GM18909 (cell line): ENCODE results near the gene CLDN9.
A peak's percentile ranks its signal among the peaks of the same experiment; 100 is the strongest.
"Not testable (repeated sequence)": the region's sequence is repeated elsewhere in the genome, so short reads cannot be mapped to it uniquely, and the experiment has no call there.

Experiments used
- ATAC-seq: cut with Tn5 transposase; IDR thresholded peaks from one replicate; pipeline ENCODE4 v1.9.1; 2021; ENCODE audit warnings: mild to moderate bottlenecking; ENCODE audit not compliant: unreplicated experiment, poor library complexity

Gene CLDN9

DNA sequence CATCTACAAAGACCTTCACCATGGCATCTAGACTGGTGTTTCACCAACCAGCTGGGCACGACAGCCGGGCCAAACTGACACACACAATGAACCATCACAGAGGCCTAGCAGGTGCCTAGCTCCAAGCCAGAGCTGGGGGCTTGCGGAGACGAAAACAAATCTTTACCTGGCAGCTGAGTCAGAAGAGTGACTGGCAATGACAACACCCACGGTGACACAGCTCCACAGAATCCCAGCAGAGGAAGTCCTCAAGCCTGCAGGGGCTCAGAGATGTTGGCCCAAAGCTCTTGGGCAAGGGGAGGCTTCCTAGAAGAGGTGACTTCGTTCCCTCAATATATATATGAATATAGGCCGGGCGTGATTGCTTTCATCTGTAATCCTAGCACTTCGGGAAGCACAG, 38.8 kb downstream of the CLDN9 start:
- ATAC-seq = no peak

DNA sequence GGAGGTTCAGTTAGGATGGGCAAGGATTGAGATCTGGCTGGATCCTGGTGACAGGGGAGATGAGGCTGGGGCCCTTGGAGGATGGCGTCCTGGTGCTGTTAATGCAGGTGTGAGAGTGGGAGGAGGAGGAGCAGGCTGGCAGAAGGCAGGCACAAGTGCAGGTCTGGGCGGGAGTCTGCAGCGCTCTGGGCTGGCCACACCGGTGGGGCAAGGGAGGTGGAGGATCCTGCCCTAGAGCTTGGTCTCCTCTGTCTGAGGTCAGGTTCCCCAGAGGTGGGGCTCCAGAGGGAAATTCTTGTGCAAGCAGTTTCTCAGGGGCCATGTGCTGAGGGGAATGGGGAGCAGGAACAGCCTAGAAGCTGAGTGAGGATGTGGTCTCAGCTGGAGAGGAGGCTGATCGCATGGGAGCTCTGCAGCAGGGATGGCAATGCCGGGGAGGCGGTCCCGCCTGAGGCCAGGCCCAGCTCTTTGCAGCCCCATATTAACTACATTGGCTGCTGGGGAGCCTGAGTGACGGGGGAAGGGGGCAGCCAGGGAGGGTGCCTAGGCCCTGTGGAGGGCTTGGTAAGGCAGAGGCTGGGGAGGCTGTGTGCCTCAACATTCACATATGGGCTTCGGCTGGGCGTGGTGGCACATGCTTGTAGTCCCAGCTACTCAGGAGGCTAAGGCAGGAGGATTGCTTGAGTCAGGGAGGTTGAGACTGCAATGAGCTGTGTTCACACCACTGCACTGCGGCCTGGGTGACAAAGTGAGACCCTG, 40.0 kb downstream of the CLDN9 start:
- not testable (repeated sequence) for ATAC-seq

DNA sequence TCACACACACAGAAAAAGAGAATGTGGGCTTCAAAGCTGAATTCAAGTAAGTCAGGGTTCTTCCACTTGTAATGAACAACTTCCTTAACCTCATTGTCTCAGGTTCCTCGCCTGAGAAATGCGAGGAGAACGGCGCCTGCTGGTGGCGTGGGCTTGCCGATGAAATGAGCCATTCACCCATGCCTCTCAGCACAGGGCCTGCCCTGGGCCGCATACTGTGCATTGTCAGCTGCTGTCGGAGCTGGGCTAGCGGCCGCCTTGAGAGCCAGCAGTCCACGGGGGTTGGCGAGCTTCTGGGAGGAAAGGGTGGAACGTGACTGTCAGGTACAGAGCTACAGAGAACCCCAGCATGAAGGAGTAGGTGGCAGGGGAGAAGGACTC, 40.6 kb downstream of the CLDN9 start:
- not testable (repeated sequence) for ATAC-seq

DNA sequence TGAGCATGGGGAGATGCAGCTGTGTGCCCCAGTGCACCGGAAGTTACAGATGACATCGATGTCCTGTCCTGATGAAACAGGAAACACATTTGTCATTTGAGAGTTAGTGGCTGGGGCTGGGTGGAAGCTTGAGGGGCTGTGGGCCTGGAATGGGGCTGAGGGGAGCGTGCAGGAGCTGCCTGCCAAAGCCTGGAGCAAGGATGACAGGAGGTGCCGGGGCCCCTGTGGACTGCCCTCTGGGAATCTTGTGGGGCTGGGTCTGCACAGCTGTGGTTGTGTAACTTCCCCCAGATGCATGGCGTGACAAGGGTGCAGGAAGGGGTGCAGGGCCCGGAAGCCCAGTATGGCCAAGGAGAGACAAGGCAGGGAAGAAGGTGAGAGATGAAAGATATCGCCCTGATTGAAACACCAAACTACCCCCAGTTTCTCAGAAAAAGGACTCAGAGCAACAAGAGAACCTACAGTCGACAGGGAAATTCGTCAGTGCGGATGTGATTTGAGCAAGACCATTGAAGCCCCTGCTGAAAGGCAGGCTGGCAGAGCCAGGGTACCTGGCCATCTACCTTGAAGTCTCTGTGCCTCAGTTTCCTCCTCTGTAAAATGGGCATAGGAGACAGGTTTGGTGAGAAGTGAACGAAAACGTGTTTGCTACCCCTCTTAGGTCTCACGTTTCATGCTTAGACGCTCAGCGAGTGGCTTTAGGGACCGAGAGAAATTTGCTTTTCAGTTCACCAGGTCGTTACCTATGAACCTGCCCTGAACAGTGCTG, 42.4 kb downstream of the CLDN9 start:
- no peak for ATAC-seq

DNA sequence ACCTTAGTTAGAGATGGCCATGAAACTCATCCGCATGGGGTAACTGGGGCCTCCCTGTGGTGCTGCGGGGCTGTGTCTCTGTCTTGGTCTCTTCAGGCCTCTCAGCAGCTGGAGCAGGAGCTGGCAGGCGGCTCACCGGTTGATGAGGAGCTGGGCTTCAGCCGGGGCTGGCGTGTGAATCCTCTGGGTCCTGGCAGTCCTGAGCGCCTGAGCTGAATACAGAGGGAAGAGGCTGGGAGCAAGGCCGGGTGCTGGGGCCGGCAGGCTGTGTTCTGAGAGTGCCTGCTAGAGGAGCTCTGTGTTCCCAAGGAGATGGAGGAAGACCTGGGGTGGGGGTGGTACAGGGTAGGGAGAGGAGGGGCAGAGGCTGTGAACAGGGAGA, 43.0 kb downstream of the CLDN9 start:
- ATAC-seq = not testable (repeated sequence)

DNA sequence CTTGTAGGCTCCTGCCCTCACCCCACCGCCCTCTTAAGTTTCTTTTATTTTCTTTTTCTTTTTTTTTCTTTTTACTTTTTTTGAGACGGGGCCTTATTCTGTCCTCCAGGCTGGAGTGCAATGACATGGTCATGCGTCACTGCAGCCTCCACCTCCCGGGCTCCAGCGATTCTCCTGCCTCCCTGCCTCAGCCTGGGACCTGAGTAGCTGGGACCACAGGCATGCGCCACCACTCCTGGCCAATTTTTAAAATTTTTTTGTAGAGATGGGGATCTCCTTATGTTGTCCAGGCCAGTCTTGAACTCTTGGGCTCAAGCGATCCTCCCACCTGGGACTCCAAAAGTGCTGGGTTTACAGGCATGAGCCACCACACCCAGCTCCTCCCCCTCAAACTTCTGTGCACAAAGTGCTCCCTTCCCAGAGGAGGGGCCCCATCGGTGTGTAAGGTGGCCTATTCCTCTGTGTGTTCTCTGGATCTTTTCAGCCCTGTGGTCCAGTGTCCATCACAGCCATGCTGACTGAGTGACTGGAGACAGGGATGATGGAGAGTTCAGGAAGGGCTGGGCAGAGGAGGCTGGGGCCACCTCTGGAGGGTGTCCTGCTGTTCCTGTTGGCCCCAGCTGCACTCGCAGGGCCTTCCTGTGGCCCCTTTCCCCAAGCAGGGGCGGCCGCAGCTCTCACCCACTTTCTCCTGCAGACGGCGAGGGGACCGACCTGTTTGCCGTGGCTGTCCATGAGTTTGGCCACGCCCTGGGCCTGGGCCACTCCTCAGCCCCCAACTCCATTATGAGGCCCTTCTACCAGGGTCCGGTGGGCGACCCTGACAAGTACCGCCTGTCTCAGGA, 43.8 kb downstream of the CLDN9 start:
- no peak for ATAC-seq

DNA sequence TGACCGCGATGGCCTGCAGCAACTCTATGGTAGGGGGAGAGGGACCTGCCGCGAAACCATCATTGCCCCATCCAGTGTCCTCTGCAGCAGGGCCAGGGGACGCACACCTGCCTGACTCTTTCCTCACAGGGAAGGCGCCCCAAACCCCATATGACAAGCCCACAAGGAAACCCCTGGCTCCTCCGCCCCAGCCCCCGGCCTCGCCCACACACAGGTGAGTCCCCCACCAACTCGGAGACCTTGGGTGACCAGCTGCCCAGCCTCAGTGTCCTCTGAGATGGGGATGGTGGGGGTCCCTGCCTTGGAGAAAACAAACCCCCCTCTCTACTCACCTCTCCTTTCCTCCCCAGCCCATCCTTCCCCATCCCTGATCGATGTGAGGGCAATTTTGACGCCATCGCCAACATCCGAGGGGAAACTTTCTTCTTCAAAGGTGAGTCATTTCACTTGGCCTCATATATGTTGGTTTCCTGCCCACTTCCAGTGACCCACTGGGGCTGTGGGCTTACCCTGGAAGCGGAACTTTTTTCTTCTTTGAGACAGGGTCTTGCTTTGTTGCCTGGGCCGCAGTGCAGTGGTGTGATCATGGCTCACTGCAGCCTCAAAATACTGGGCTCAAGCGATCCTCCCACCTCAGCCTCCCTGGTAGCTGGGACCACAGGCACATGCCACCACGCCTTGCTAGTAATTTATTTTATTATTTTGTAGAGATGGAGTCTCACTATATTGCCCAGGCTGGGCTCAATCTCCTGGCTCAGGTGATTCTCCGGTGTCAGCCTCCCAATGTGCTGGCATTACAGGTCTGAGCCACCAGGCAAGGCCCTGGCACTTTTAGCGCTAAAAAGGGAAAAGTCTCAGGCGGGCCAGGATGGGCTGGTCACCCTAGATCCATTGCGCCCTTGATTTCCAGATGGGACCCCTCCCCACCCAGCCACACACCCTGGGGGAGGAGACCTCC, 44.7 kb downstream of the CLDN9 start:
- no peak for ATAC-seq

DNA sequence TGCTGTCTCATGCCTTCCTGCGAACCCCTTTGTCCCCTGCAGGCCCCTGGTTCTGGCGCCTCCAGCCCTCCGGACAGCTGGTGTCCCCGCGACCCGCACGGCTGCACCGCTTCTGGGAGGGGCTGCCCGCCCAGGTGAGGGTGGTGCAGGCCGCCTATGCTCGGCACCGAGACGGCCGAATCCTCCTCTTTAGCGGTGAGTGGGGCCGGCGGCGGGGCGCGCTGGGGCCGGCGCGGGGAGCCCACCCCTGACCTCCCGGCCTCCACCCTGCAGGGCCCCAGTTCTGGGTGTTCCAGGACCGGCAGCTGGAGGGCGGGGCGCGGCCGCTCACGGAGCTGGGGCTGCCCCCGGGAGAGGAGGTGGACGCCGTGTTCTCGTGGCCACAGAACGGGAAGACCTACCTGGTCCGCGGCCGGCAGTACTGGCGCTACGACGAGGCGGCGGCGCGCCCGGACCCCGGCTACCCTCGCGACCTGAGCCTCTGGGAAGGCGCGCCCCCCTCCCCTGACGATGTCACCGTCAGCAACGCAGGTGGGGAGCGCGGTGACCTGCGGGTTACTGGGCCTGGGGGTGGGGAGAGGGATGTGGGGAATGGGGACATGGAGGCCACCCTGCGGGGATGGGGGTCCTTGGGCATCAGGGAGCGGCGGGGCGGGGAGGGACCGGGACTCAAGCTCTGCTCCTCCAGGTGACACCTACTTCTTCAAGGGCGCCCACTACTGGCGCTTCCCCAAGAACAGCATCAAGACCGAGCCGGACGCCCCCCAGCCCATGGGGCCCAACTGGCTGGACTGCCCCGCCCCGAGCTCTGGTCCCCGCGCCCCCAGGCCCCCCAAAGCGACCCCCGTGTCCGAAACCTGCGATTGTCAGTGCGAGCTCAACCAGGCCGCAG, 45.7 kb downstream of the CLDN9 start:
- ATAC-seq = peak; percentile 13

DNA sequence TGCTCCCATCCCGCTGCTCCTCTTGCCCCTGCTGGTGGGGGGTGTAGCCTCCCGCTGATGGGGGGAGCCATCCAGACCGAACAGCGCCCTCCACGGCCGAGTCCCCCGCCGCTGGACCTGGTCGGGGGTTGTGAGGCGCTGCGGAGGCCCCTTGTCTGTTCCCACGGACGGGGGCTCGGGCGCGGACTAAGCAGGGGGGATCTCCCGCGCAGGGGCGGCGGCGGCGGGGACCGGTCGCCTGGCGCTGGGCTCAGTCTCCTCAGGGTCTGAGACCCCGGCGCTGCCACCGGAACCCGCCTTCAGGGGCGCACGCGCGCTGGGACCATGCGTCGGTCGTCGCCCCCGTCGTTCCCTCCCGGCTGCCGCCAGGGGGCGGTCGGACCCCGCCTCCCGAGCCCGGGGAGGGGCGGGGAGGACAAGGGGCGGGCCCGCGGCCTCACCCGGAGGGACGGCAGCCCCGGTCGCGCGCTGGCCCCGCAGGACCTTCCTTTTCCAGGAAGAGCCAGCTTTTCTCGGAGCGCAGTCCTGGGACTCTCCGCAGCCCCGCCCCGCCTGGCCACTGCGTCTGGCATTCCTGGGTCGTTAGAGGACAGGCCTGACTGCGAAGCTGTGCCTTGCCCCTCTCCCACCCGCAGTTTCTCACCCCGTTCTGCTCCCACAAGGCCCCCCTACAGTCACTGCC, 46.5 kb downstream of the CLDN9 start:
- peak; percentile 81 for ATAC-seq

DNA sequence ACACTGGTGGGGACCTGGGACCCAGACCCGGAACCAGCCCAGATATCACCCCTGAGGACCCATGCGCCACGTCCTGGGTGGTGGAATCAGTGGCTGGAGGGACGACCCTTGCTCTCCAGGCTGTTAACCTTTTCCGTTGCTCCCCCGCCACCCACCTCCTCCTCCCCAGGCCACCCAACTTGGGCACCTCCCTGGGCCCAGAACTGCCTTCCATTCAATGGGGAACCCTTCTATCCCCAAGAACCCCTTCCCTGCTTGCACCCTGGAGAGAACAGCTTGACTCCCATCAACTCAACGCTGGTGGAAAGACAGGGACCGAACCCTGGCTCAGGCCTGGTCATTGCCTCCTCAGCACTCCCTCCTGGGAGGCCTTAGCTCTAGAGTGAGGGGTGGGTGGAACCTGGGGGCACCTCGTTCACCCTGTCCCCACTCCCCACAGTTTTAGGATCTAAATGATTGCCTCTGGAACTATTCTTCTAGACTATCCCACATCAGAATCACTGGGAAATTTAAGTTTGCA, 47.1 kb downstream of the CLDN9 start:
- ATAC-seq = peak; percentile 2

DNA sequence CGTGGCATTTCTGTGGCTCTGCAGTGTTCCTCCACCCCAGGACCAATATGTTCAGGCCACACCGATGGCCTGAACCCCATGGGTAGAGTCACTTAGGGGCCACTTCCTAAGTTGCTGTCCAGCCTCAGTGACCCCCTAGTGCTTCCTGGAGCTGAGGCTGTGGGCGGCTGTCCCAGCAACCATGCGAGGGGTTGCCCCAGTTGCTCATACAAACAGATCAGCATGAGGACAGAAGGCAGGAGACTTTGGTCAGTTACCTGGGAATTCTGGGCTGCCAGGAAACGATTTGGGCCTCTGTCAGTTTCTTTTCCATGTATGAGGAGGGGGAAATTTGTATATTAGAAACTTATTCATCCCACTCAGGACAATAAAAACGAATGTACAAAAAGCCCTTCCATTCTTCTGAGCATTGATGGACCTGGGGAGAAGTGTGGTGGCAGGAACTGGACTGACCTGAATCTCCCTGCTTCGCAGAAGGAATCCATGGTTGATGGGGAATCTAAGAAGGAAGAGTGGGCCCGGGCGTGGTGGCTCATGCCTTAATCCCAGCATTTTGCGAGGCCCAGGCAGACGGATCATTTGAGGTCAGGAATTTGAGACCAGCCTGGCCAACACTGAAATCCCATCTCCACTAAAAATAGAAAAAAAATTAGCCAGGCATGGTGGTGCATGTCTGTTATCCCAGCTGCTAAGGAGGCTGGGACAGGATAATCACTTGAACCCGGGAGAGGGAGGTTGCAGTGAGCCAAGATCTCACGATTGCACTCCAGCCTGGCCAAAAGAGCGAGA, 47.8 kb downstream of the CLDN9 start:
- ATAC-seq = no peak

DNA sequence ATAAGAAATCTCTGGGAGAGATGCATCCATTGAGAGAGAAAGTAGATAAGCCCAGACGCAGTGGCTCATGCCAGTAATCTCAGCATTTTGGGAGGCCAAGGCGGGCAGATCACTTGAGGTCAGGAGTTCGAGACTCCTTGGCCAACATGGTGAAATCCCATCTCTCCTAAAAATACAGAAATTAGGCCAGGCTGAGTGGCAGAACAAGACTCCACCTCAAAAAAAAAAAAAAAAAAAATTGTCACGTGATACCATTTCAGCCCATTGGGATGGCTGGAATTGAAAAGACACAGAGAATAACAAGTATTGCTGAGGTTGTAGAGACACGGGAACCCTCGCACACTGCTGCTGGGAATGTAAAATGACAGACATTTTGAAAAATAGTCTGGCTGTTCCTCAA, 49.8 kb downstream of the CLDN9 start:
- ATAC-seq = no peak

DNA sequence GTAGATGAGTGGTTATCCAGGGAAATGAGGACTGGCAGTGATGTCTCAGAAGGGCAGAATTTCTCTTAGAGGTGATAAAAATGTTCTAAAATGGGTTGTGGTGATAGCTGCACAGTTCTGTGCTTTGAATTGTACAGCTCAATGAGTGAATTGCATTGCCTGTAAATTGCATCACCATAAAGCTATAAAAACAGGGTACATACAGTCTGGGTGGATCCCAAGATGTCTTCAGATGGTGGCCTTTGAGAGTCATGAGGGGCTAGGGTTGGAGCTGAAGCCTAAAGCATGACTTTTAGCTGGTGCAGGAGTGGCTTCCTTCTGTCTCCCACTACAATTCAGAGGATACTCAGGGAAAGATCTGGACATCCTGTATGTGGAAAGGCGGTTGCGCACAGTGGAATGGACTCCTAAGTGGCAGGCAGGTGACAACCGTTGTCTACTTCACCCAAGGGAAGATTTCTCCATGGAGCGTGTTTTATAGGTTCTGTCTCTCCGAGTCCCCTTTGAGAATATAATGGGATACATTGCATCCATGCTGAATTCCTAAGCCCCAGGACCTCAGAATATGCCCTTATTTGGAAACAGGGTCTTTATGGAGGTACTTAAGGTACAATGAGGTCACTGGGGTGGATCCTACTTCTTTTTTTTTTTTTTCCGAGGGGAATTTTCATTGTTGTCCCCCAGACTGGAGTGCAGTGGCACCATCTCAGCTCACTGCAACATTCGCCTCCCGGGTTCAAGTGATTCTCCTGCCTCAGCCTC, 51.1 kb downstream of the CLDN9 start:
- no peak for ATAC-seq
